K562 (cell line): ENCODE data around the gene TXNIP. TPM values are rescaled to one million over a fixed set of nuclear protein-coding genes. Genes with fewer than 3 reads are reported as not detected.
A peak's percentile ranks its signal among the peaks of the same experiment; 100 is the strongest.

ENCODE experiments used
- ATF3 ChIP-seq, 2 experiments: fragments of 450-650 bp in 1 of 2; sonication (generic) in 1 of 2; formaldehyde crosslinking in 1 of 2; IDR thresholded peaks in 1 of 2; conservative IDR thresholded peaks in 1 of 2; 2 replicates each; pipeline versions ENCODE4 v1.6.1 to v1.8.1; 2016 to 2023; ENCODE audit warnings: mild to moderate bottlenecking in 2 of 2, moderate library complexity in 2 of 2, inconsistent platforms in 1 of 2, missing genetic modification reagents in 1 of 2
- ELF1 ChIP-seq: fragments of 200-800 bp; sonication (Bioruptor generic); IDR thresholded peaks from 2 replicates; pipeline ENCODE4 v1.6.1; 2016; ENCODE audit warnings: missing genetic modification characterization, missing compliant biosample characterization
- ETV5 ChIP-seq: sonication (generic); formaldehyde crosslinking; IDR thresholded peaks from 2 replicates; pipeline ENCODE4 v1.4.0; 2020; ENCODE audit warnings: low read depth, mild to moderate bottlenecking, missing genetic modification reagents
- KAT8 ChIP-seq: fragments of 450-650 bp; IDR thresholded peaks from 2 replicates; pipeline ENCODE4 v1.6.1; 2016; ENCODE audit warnings: low read depth, mild to moderate bottlenecking
- MAZ ChIP-seq, 2 experiments: fragments of 450-650 bp in 1 of 2; sonication (generic) in 1 of 2; formaldehyde crosslinking; IDR thresholded peaks in 1 of 2; conservative IDR thresholded peaks in 1 of 2; 2 replicates each; pipeline versions ENCODE4 v1.4.0 to v1.5.0; 2020; ENCODE audit warnings: mild to moderate bottlenecking in 1 of 2, missing genetic modification reagents in 1 of 2
- MEF2A ChIP-seq: IDR thresholded peaks from 2 replicates; pipeline ENCODE4 v1.6.1; 2011; ENCODE audit warnings: low read depth, mild to moderate bottlenecking, low read length, moderate library complexity; ENCODE audit not compliant: control insufficient read depth
- MEIS2 ChIP-seq: fragments of 450-650 bp; IDR thresholded peaks from 2 replicates; pipeline ENCODE4 v1.6.1; 2014; ENCODE audit warnings: mild to moderate bottlenecking; ENCODE audit not compliant: partially characterized antibody
- NFATC3 ChIP-seq: fragments of 450-650 bp; IDR thresholded peaks from 2 replicates; pipeline ENCODE4 v1.6.1; 2017; ENCODE audit warnings: mild to moderate bottlenecking
- NFYB ChIP-seq: IDR thresholded peaks from 2 replicates; pipeline ENCODE4 v1.6.1; 2011; ENCODE audit warnings: mild to moderate bottlenecking, moderate library complexity; ENCODE audit not compliant: insufficient read length; ENCODE audit errors: extremely low read depth
- PBX2 ChIP-seq, 2 experiments: IDR thresholded peaks in 1 of 2; conservative IDR thresholded peaks in 1 of 2; 2 replicates each; pipeline ENCODE4 v1.6.1; 2016; ENCODE audit warnings: low read depth in 2 of 2, mild to moderate bottlenecking in 1 of 2, missing compliant biosample characterization in 1 of 2, missing genetic modification characterization in 1 of 2, moderate library complexity in 1 of 2
- POLR2H ChIP-seq: IDR thresholded peaks from 2 replicates; pipeline ENCODE4 v1.6.1; 2016; ENCODE audit warnings: missing genetic modification characterization, low read depth, mild to moderate bottlenecking, control low read depth, missing compliant biosample characterization, moderate library complexity
- PTTG1 ChIP-seq: fragments of 450-650 bp; IDR thresholded peaks from 2 replicates; pipeline ENCODE4 v1.6.1; 2016; ENCODE audit warnings: low read depth, mild to moderate bottlenecking, missing genetic modification characterization, missing compliant biosample characterization
- SMAD2 ChIP-seq: fragments of 150-350 bp; IDR thresholded peaks from 2 replicates; pipeline ENCODE4 v1.6.1; 2014; ENCODE audit warnings: low read depth, mild to moderate bottlenecking, low read length
- THRAP3 ChIP-seq: fragments of 450-650 bp; IDR thresholded peaks from 2 replicates; pipeline ENCODE4 v1.6.1; 2016; ENCODE audit warnings: mild to moderate bottlenecking, inconsistent platforms, borderline replicate concordance
- ZFP1 ChIP-seq: fragments of 450-650 bp; formaldehyde crosslinking; IDR thresholded peaks from 2 replicates; pipeline ENCODE4 v1.4.0; 2020; ENCODE audit warnings: mild to moderate bottlenecking, mixed read lengths
- ZNF133 ChIP-seq: fragments of 250-450 bp; sonication (Bioruptor Pico); IDR thresholded peaks from 2 replicates; pipeline ENCODE4 v1.4.0; 2020; ENCODE audit warnings: mild to moderate bottlenecking
- ZNF316 ChIP-seq: fragments of 450-650 bp; IDR thresholded peaks from 2 replicates; pipeline ENCODE4 v1.6.1; 2016
- ZNF609 ChIP-seq: sonication (generic); formaldehyde crosslinking; IDR thresholded peaks from 2 replicates; pipeline ENCODE4 v1.8.1; 2023; ENCODE audit warnings: missing genetic modification reagents, mild to moderate bottlenecking, borderline replicate concordance
- polyA plus RNA-seq, 8 experiments: library from polyadenylated mRNA; depleted of rRNA in 4 of 8; stranded (reverse) in 5 of 8; unstranded in 3 of 8; fragments of >200 nt; fragmentation: Nextera tagmentation in 2 of 8; fragmentation: Illumina TruSeq in 1 of 8; extraction: Ambion mirVana in 2 of 8; extraction: Trizol in 1 of 8; gene quantifications; 2 replicates each; pipeline versions ENCODE4 v1.2.1 to v1.2.3, GENCODE V29; 2011 to 2014; ENCODE audit warnings: inconsistent platforms in 1 of 8, missing spikeins in 1 of 8
- total RNA-seq, 7 experiments: library from RNA; depleted of rRNA in 6 of 7; stranded (reverse); fragments of >200 nt in 6 of 7; fragmentation: Illumina TruSeq in 2 of 7; extraction: Trizol in 2 of 7; gene quantifications; 2 replicates each; pipeline versions ENCODE4 v1.2.1 to v1.2.3, GENCODE V29; 2011 to 2021; ENCODE audit warnings: low replicate concordance in 1 of 7

The TXNIP gene
- total and polyA plus RNA-seq, 9 of the 15 experiments (the other 6 are each of a cell fraction or from before 2014, with no cell fraction given): 120 to 499 (median 257) TPM

GRCh38 chr1:145964328-145965118 lies 31.9 kb downstream of the TXNIP start, which contains the start of the genes ANKRD34A and POLR3GL (continued):
- TF ChIP-seq MEIS2 (peak; percentile 8), PTTG1 (tag) (no peak), ETV5 (CRISPR knock-in tag) (peak; percentile 97), ZFP1 (CRISPR knock-in tag) (no peak), MEF2A (no peak), NFYB (peak; percentile 94), ZNF133 (CRISPR knock-in tag) (no peak), THRAP3 (no peak), KAT8 (no peak), ZNF609 (CRISPR knock-in tag) (no peak), PBX2 (CRISPR knock-in tag; IDR thresholded peaks at IDR 0.05; ENCODE audit: low read depth) (no peak), PBX2 (tag; conservative IDR thresholded peaks at IDR 0.05; ENCODE audit: low read depth) (0 out of 2 replicates have a peak, but pooled peaks have one; percentile 12), ATF3 (IDR thresholded peaks at IDR 0.05) (no peak), ATF3 (CRISPR knock-in tag; conservative IDR thresholded peaks at IDR 0.05) (no peak), MAZ (CRISPR knock-in tag; conservative IDR thresholded peaks at IDR 0.05 in 1 of 2, IDR thresholded peaks at IDR 0.05 in 1 of 2) (peak; percentile 56 to 83; a peak in 3 of 4 replicates), ZNF316 (no peak), POLR2H (tag) (peak; percentile 82), NFATC3 (no peak), SMAD2 (no peak), ELF1 (tag) (peak; percentile 78; the same call in 1 of the 2 replicates)
